Fibroblast of pulmonary artery (primary cell): ENCODE results near the gene EP400.

Experiments used
- DNase-seq: peaks from one replicate; pipeline ENCODE4 v3.0.0-alpha.2; 2010; ENCODE audit warnings: low read depth
- H3K4me3 ChIP-seq: replicated peaks from 2 replicates; pipeline ENCODE4 v1.5.1; 2011; ENCODE audit warnings: low read depth, mild to moderate bottlenecking, control low read depth, low read length, moderate library complexity
- TF ChIP-seq, protein P1 (sequence below): IDR thresholded peaks from 2 replicates; pipeline ENCODE4 v1.5.1; 2011; ENCODE audit warnings: mild to moderate bottlenecking, control low read depth, low read length, inconsistent platforms; ENCODE audit errors: missing control alignments

The EP400 gene

DNA sequence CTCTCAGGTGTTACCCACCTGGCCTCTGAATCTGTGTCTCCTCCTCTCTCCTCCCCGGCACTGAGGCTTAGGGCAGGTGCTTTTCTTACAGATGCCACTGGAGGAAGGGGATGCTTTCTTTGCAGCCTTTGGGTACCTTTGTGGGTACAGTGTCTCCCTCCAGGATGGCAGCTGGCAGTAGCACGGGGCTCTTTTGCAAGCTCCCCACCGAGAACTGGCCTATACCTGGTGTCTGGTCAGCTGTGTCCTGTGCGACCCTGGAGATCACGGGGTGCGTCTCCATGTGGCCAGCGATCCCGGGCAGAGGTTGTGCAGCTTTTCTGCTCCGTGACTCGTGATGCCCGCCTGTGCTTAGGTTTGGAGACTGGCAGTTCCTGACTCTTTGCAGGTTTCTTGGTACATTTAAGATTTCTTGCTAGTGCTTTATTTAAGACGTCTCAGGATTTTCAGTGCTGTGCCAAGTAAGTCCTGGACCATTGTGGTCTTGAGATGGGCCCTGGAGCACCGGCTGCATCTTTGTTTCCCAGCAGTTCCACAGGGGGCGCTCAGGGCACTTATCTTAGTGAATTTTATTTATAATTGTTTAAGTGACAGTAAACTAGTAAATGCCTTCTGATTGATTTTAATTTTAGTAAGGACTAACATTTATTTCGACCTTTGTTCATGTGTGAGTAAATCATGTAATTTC lies 125.4 kb downstream of the EP400 start:
- TF ChIP-seq, protein P1, sequence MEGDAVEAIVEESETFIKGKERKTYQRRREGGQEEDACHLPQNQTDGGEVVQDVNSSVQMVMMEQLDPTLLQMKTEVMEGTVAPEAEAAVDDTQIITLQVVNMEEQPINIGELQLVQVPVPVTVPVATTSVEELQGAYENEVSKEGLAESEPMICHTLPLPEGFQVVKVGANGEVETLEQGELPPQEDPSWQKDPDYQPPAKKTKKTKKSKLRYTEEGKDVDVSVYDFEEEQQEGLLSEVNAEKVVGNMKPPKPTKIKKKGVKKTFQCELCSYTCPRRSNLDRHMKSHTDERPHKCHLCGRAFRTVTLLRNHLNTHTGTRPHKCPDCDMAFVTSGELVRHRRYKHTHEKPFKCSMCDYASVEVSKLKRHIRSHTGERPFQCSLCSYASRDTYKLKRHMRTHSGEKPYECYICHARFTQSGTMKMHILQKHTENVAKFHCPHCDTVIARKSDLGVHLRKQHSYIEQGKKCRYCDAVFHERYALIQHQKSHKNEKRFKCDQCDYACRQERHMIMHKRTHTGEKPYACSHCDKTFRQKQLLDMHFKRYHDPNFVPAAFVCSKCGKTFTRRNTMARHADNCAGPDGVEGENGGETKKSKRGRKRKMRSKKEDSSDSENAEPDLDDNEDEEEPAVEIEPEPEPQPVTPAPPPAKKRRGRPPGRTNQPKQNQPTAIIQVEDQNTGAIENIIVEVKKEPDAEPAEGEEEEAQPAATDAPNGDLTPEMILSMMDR: peak; percentile 33
- no peak for DNase-seq
- no peak overlapping the region for H3K4me3 ChIP-seq

DNA sequence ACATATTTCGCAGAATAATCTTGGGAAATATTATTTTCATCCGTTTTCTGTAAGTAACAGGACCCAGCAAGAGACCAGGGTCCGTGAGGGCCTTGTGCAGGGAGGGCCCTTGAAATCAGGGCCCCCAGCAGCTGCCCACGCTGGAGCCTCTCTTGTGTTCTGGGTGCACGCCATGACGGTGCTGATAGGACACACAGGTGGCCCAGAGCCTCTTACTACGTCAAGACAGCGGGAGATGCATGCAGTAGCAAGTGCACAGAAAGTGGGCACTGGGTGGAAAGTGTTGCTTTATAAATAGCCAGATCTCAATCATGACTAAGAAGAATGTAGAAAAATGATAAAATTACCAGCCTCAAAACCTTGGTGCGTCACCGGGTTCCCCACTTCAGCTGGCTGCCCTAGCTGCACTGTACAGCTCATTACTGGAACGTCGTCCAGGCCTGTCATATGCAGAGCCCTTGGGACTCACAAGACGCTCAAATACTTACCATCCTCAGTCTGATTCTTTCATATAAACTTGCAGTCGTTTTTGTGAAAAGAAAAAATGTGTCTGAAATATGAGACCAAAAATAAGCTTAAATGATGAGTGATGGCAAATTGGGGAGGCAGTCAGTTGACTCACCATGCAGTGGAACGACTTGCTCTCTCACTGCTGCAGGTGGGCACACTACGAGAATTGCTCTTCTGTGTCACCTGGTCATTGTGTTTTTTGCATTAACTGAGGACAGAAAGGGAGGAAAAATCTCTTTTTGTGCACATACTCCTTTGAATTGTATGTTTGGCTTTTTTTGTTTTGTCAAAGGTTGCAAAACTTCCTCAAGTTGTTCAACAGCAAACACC lies 126.2 kb downstream of the EP400 start:
- no peak overlapping the region for H3K4me3 ChIP-seq
- TF ChIP-seq, protein P1: no peak

DNA sequence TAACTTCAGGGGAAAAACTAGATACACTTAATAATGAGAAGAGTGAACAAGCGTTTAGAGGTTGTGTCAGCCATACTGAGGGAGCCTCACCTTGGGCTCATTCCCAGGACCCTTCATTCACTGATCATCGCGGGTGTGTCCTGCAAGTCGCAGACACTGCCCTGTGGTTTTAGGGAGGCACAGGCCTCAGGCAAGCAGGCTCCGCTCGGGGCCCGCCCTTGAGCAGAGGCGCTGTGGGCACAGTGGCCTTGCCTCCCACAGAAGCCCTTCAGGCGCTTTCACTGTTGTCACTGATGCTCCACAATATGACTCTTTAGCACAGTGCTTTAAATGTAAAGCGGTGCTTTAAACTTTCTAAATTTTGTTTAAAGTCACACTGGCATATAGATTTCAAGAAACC lies 127.0 kb downstream of the EP400 start:
- H3K4me3 ChIP-seq: no peak overlapping the region
- TF ChIP-seq, protein P1: no peak
- DNase-seq: no peak

More for the DNA sequence above, 126.2 kb downstream of the EP400 start:
- DNase-seq: no peak

DNA sequence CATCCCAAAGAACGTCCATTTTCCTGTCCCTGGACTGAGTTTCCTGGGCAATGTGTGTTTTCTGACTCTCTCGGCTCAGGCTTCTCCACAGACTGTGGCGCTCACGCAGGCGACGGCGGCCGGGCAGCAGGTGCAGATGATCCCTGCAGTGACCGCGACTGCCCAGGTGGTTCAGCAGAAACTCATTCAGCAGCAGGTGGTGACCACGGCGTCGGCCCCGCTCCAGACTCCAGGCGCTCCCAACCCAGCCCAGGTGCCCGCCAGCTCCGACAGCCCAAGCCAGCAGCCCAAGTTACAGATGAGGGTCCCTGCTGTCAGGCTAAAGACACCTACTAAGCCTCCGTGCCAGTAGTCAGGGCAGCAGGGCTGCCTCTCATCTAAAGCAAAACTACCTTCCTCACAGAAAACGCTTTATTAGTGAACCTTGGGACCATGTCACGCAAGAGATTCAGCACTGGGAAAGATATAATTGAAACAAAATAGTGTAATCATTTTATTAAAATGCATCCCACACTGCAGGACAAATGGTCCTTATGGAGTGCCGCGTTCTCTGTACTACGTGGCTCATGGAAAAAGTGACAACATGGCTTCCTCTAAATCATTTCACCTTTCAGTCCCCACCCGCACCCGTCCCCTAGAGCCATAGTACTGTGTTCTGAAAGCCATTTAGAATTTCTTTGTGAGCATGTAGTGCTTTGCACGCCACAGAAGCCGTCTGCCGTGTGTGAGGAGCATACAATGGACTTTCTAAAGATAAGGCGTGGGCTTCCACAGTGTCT lies 127.8 kb downstream of the EP400 start:
- no peak overlapping the region for H3K4me3 ChIP-seq
- no peak for DNase-seq
- TF ChIP-seq, protein P1: no peak

DNA sequence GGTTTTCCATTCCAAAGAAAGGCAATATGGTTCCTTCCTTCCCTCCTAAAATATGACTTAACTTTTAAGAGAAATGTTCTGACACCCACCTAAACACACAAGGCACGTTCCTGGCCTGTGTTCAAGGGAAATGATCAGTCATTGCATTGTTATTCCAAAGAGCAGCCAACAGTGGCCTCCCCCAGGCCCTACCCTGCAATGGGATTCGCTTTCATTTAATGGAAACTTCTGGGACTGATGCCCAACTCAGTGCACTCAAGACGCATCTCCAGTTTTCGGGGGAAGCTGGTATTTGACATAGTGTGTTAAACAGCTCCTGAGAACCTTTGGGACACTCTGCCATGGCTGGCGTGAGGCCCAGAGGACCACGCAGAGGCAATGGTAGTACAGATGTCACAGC lies 128.4 kb downstream of the EP400 start:
- DNase-seq: peak; percentile 94
- TF ChIP-seq, protein P1: no peak
- no peak overlapping the region for H3K4me3 ChIP-seq

DNA sequence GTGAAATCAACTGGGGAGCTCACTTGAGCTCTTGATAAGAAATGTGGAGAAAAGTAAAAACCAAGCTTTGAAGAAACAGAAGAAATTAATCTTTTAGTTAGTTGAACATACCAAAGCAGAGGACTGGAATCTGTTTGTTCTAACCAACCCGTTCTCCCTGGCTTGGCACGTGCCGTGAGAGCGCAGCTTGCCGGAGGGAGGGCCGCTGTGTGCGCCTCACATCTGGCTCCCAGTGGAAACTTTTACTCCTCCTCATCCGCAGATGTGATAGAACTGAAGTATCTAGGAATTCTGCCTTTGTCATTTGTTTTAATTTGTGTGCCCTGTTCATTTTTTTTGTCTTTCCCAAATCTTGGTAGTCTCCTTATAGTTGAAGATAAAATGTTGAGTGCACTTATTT lies 129.5 kb downstream of the EP400 start:
- H3K4me3 ChIP-seq: no peak overlapping the region
- TF ChIP-seq, protein P1: no peak
- DNase-seq: no peak
